HG03045 (cell line): ENCODE results near the gene ASCL3.
"Not testable (repeated sequence)": the region's sequence is repeated elsewhere in the genome, so short reads cannot be mapped to it uniquely, and the experiment has no call there.

ENCODE experiments used
- ATAC-seq: cut with Tn5 transposase; IDR thresholded peaks from one replicate; pipeline ENCODE4 v1.9.1; 2021; ENCODE audit warnings: mild to moderate bottlenecking, moderate library complexity; ENCODE audit not compliant: unreplicated experiment

ASCL3 gene

GRCh38 chr11:8948886-8949285, 6.1 kb upstream of the ASCL3 start:
- ATAC-seq, result no peak

GRCh38 chr11:8947230-8947943, 4.6 kb upstream of the ASCL3 start:
- ATAC-seq, result no peak

GRCh38 chr11:8941341-8942103, 1.3 kb downstream of the ASCL3 start:
- no peak for ATAC-seq

GRCh38 chr11:8937659-8938058, 5.2 kb downstream of the ASCL3 start:
- ATAC-seq, result no peak

GRCh38 chr11:8937159-8937558, 5.7 kb downstream of the ASCL3 start:
- ATAC-seq, result no peak

- not testable (repeated sequence) for ATAC-seq
These were observed 7.0 kb downstream of the ASCL3 start for GRCh38 chr11:8935789-8936188.

- no peak for ATAC-seq
These were observed 7.9 kb downstream of the ASCL3 start for GRCh38 chr11:8934742-8935488.

- no peak for ATAC-seq
These were observed 8.9 kb downstream of the ASCL3 start for GRCh38 chr11:8933931-8934330.

- ATAC-seq, result no peak
These were observed 10.1 kb downstream of the ASCL3 start, which contains the start of gene C11orf16 for GRCh38 chr11:8932564-8933180. C11orf16 (minus strand) TSS chr11:8932947; CDS start chr11:8932308, 639 bp downstream.

GRCh38 chr11:8930456-8931175, 12.2 kb downstream of the ASCL3 start:
- no peak for ATAC-seq

GRCh38 chr11:8928981-8929615, 13.7 kb downstream of the ASCL3 start:
- ATAC-seq, result no peak

- no peak for ATAC-seq
These were observed 14.6 kb downstream of the ASCL3 start for GRCh38 chr11:8928205-8928604.

GRCh38 chr11:8927233-8927632, 15.6 kb downstream of the ASCL3 start:
- ATAC-seq, result no peak

- no peak for ATAC-seq
These were observed 16.6 kb downstream of the ASCL3 start for GRCh38 chr11:8926236-8926635.

GRCh38 chr11:8925711-8926110, 17.1 kb downstream of the ASCL3 start:
- no peak for ATAC-seq

- no peak for ATAC-seq
These were observed 20.1 kb downstream of the ASCL3 start for GRCh38 chr11:8922691-8923090.

GRCh38 chr11:8917157-8917825, 25.5 kb downstream of the ASCL3 start:
- no peak for ATAC-seq

GRCh38 chr11:8914661-8915018, 28.2 kb downstream of the ASCL3 start:
- ATAC-seq, result no peak

- ATAC-seq, result no peak
These were observed 28.7 kb downstream of the ASCL3 start for GRCh38 chr11:8913961-8914660.
